GM19025 (cell line): ENCODE data around the gene LAPTM4A.
"Not testable (repeated sequence)": the region's sequence is repeated elsewhere in the genome, so short reads cannot be mapped to it uniquely, and the experiment has no call there.

Experiments used
- ATAC-seq: cut with Tn5 transposase; IDR thresholded peaks from one replicate; pipeline ENCODE4 v1.9.1; 2021; ENCODE audit warnings: mild to moderate bottlenecking, low read depth, moderate library complexity; ENCODE audit not compliant: unreplicated experiment

Gene LAPTM4A

GRCh38 chr2:20051532-20052228, at the start of gene LAPTM4A:
Gene LAPTM4A (minus strand): TSS chr2:20051628. CDS start chr2:20051520, 108 bp downstream.
- peak; percentile 95 for ATAC-seq

GRCh38 chr2:20100711-20101110, 49.3 kb upstream of the LAPTM4A start:
- no peak for ATAC-seq

- ATAC-seq: no peak
Observed at GRCh38 chr2:20099780-20100179, 48.4 kb upstream of the LAPTM4A start.

- peak; percentile 86 for ATAC-seq
Observed at GRCh38 chr2:20097889-20098714, 46.7 kb upstream of the LAPTM4A start.

- ATAC-seq: no peak
Observed at GRCh38 chr2:20095469-20095868, 44.0 kb upstream of the LAPTM4A start.

- ATAC-seq: no peak
Observed at GRCh38 chr2:20094955-20095354, 43.5 kb upstream of the LAPTM4A start.

GRCh38 chr2:20094142-20094755, 42.8 kb upstream of the LAPTM4A start:
- no peak for ATAC-seq

GRCh38 chr2:20093263-20094141, 42.1 kb upstream of the LAPTM4A start:
- no peak for ATAC-seq

- ATAC-seq: no peak
Observed at GRCh38 chr2:20092901-20093235, 41.4 kb upstream of the LAPTM4A start.

GRCh38 chr2:20092226-20092900, 40.9 kb upstream of the LAPTM4A start:
- no peak for ATAC-seq

GRCh38 chr2:20091305-20091991, 40.0 kb upstream of the LAPTM4A start:
- ATAC-seq: no peak

- no peak for ATAC-seq
Observed at GRCh38 chr2:20089715-20090464, 38.5 kb upstream of the LAPTM4A start.

GRCh38 chr2:20085909-20086308, 34.5 kb upstream of the LAPTM4A start:
- ATAC-seq: not testable (repeated sequence)

- ATAC-seq: not testable (repeated sequence)
Observed at GRCh38 chr2:20082812-20083211, 31.4 kb upstream of the LAPTM4A start.

- no peak for ATAC-seq
Observed at GRCh38 chr2:20081841-20082240, 30.4 kb upstream of the LAPTM4A start.

- ATAC-seq: no peak
Observed at GRCh38 chr2:20080839-20081415, 29.5 kb upstream of the LAPTM4A start.

GRCh38 chr2:20080428-20080827, 29.0 kb upstream of the LAPTM4A start:
- no peak for ATAC-seq

- ATAC-seq: no peak
Observed at GRCh38 chr2:20079546-20080115, 28.2 kb upstream of the LAPTM4A start.
